Liver (tissue), 9 donors: ENCODE results near the gene MAPKAP1. TPM values are rescaled to one million over a fixed set of nuclear protein-coding genes. Genes with fewer than 3 reads are reported as not detected.

Experiments
- DNase-seq: peaks from one replicate; pipeline ENCODE4 v3.0.0-alpha.2; 2017; ENCODE audit warnings: low spot score
- H3K27ac ChIP-seq, 2 donors: one replicate each; pipeline ENCODE4 v1.7.0; 2013; ENCODE audit warnings: inconsistent platforms in 2 of 2, low read length in 2 of 2, control low read depth in 1 of 2, low read depth in 1 of 2, mild to moderate bottlenecking in 1 of 2
- H3K27me3 ChIP-seq, 4 donors: one replicate each; pipeline versions ENCODE4 v1.6.1 to v1.7.0; 2013; ENCODE audit warnings: low read length in 3 of 4, inconsistent platforms in 1 of 4, mild to moderate bottlenecking in 1 of 4, moderate library complexity in 1 of 4; ENCODE audit not compliant: control insufficient read depth in 4 of 4, insufficient read depth in 4 of 4
- H3K36me3 ChIP-seq, 4 donors: one replicate each; pipeline versions ENCODE4 v1.6.1 to v1.7.0; 2013; ENCODE audit warnings: low read length in 3 of 4, mild to moderate bottlenecking in 3 of 4, low read depth in 1 of 4, moderate library complexity in 1 of 4; ENCODE audit not compliant: control insufficient read depth in 4 of 4, insufficient read depth in 3 of 4
- H3K4me1 ChIP-seq, 4 donors: one replicate each; pipeline versions ENCODE4 v1.6.1 to v1.7.0; 2013; ENCODE audit warnings: low read length in 3 of 4, mild to moderate bottlenecking in 3 of 4, moderate library complexity in 1 of 4; ENCODE audit not compliant: control insufficient read depth in 4 of 4, insufficient read depth in 4 of 4
- H3K4me3 ChIP-seq, 3 donors: one replicate each; pipeline versions ENCODE4 v1.6.1 to v1.7.0; 2013; ENCODE audit warnings: low read length in 3 of 3, control low read depth in 1 of 3, low read depth in 1 of 3, mild to moderate bottlenecking in 1 of 3
- H3K9ac ChIP-seq, 2 donors: one replicate each; pipeline ENCODE4 v1.7.0; 2013; ENCODE audit warnings: low read length in 2 of 2, mild to moderate bottlenecking in 2 of 2, moderate library complexity in 2 of 2, control low read depth in 1 of 2, low read depth in 1 of 2
- H3K9me3 ChIP-seq, 4 donors: one replicate each; pipeline versions ENCODE4 v1.6.1 to v1.7.0; 2013; ENCODE audit warnings: low read length in 3 of 4; ENCODE audit not compliant: control insufficient read depth in 4 of 4
- EGR1 ChIP-seq, 2 donors: IDR thresholded peaks; 2 replicates each; pipeline ENCODE4 v1.6.1; 2016 to 2018; ENCODE audit warnings: antibody characterized with exemption in 2 of 2, low read depth in 2 of 2
- FOXA1 ChIP-seq: IDR thresholded peaks from 2 replicates; pipeline ENCODE4 v1.6.1; 2016; ENCODE audit warnings: antibody characterized with exemption
- HNF4A ChIP-seq, 2 donors: conservative IDR thresholded peaks; 2 replicates each; pipeline ENCODE4 v1.6.1; 2016; ENCODE audit warnings: antibody characterized with exemption in 2 of 2, mild to moderate bottlenecking in 2 of 2
- JUND ChIP-seq, 2 donors: IDR thresholded peaks; 2 replicates each; pipeline ENCODE4 v1.6.1; 2016; ENCODE audit warnings: antibody characterized with exemption in 2 of 2
- RAD21 ChIP-seq, 2 donors: IDR thresholded peaks; 2 replicates each; pipeline ENCODE4 v1.6.1; 2016; ENCODE audit warnings: antibody characterized with exemption in 2 of 2, mild to moderate bottlenecking in 2 of 2
- SP1 ChIP-seq: IDR thresholded peaks from 2 replicates; pipeline ENCODE4 v1.6.1; 2018; ENCODE audit warnings: antibody characterized with exemption, mild to moderate bottlenecking
- TAF1 ChIP-seq: conservative IDR thresholded peaks from 2 replicates; pipeline ENCODE4 v1.6.1; 2016; ENCODE audit warnings: antibody characterized with exemption, mild to moderate bottlenecking
- YY1 ChIP-seq: IDR thresholded peaks from 2 replicates; pipeline ENCODE4 v1.6.1; 2016; ENCODE audit warnings: antibody characterized with exemption, mild to moderate bottlenecking
- WGBS: extraction: QIAGEN DNeasy Blood & Tissue Kit; methylation state at CpG from one replicate; pipeline ENCODE4 v1.1.7; 2013; 5-methylcytosine and 5-hydroxymethylcytosine counted together
- polyA plus RNA-seq, 2 donors: library from polyadenylated mRNA; stranded (reverse) in 1 of 2; unstranded in 1 of 2; fragments of 200-250 nt in 1 of 2; fragments of >200 nt in 1 of 2; fragmentation: Nextera tagmentation in 1 of 2; extraction: Ambion mirVana in 1 of 2; gene quantifications; one replicate each; pipeline versions ENCODE4 v1.2.1 to v1.2.3, GENCODE V29; 2013 to 2015
- total RNA-seq, 2 donors: library from RNA; depleted of rRNA; stranded (reverse); fragments of >200 nt; gene quantifications; one replicate each; pipeline ENCODE4 v1.2.3, GENCODE V29; 2014
- TF ChIP-seq, protein P1 (sequence below): IDR thresholded peaks from 2 replicates; pipeline ENCODE4 v1.6.1; 2016; ENCODE audit warnings: antibody characterized with exemption, mild to moderate bottlenecking
- TF ChIP-seq, protein P2 (sequence below): fragments of 150-350 bp; IDR thresholded peaks from 2 replicates; pipeline ENCODE4 v1.5.1; 2017; ENCODE audit warnings: improper control_type of control experiment, low read depth, low read length; ENCODE audit not compliant: missing input control
- TF ChIP-seq, protein P3 (sequence below): IDR thresholded peaks from 2 replicates; pipeline ENCODE4 v1.6.1; 2016; ENCODE audit warnings: antibody characterized with exemption
- donor health status: healthy.
- donor health status: healthy.
- donor health status: healthy.
- donor health status: healthy.
- donor health status: healthy.

MAPKAP1 gene
- total and polyA plus RNA-seq, 4 donors, result 23.6 to 55.9 (median 32.7) TPM

DNA sequence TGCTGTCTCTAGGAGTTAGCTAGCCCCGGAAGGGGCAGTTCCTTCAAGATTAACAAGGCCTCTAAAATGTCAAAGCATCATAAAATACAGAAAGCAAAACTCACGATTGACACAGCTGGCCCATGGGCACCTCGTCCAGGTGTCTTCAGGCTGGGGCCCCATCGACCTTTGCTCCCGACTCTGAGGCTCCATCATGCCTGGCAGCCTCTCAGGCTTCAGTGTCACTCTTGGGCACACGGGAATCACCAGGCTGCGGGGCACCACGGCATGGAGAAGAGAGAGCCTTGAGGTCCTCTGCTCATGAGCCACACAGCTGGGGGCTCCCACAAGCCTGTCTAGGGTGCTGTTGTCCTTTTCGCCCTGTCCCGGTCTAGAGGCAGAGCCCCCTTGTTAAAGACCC lies 284.2 kb downstream of the MAPKAP1 start:
- 86% methylated on average over 10 of the region's 10 CpGs for WGBS
- no peak for DNase-seq
- H3K27ac ChIP-seq, result no peak overlapping the region
- H3K4me1 ChIP-seq, result no peaks in the 10 kb centered on the region
- H3K9me3 ChIP-seq, result no peaks in the 10 kb centered on the region
- H3K27me3 ChIP-seq, result no peaks in the 10 kb centered on the region
- TF ChIP-seq FOXA1 (no peak), EGR1 (IDR thresholded peaks at IDR 0.05; ENCODE audit: low read depth in 2 of 2) (no peak)
- TF ChIP-seq, protein P1, sequence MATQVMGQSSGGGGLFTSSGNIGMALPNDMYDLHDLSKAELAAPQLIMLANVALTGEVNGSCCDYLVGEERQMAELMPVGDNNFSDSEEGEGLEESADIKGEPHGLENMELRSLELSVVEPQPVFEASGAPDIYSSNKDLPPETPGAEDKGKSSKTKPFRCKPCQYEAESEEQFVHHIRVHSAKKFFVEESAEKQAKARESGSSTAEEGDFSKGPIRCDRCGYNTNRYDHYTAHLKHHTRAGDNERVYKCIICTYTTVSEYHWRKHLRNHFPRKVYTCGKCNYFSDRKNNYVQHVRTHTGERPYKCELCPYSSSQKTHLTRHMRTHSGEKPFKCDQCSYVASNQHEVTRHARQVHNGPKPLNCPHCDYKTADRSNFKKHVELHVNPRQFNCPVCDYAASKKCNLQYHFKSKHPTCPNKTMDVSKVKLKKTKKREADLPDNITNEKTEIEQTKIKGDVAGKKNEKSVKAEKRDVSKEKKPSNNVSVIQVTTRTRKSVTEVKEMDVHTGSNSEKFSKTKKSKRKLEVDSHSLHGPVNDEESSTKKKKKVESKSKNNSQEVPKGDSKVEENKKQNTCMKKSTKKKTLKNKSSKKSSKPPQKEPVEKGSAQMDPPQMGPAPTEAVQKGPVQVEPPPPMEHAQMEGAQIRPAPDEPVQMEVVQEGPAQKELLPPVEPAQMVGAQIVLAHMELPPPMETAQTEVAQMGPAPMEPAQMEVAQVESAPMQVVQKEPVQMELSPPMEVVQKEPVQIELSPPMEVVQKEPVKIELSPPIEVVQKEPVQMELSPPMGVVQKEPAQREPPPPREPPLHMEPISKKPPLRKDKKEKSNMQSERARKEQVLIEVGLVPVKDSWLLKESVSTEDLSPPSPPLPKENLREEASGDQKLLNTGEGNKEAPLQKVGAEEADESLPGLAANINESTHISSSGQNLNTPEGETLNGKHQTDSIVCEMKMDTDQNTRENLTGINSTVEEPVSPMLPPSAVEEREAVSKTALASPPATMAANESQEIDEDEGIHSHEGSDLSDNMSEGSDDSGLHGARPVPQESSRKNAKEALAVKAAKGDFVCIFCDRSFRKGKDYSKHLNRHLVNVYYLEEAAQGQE, result no peak
- TF ChIP-seq, protein P2, sequence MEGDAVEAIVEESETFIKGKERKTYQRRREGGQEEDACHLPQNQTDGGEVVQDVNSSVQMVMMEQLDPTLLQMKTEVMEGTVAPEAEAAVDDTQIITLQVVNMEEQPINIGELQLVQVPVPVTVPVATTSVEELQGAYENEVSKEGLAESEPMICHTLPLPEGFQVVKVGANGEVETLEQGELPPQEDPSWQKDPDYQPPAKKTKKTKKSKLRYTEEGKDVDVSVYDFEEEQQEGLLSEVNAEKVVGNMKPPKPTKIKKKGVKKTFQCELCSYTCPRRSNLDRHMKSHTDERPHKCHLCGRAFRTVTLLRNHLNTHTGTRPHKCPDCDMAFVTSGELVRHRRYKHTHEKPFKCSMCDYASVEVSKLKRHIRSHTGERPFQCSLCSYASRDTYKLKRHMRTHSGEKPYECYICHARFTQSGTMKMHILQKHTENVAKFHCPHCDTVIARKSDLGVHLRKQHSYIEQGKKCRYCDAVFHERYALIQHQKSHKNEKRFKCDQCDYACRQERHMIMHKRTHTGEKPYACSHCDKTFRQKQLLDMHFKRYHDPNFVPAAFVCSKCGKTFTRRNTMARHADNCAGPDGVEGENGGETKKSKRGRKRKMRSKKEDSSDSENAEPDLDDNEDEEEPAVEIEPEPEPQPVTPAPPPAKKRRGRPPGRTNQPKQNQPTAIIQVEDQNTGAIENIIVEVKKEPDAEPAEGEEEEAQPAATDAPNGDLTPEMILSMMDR, result no peak
- no peak overlapping the region for H3K9ac ChIP-seq
- no peak overlapping the region for H3K4me3 ChIP-seq
- no peaks in the 10 kb centered on the region for H3K36me3 ChIP-seq

DNA sequence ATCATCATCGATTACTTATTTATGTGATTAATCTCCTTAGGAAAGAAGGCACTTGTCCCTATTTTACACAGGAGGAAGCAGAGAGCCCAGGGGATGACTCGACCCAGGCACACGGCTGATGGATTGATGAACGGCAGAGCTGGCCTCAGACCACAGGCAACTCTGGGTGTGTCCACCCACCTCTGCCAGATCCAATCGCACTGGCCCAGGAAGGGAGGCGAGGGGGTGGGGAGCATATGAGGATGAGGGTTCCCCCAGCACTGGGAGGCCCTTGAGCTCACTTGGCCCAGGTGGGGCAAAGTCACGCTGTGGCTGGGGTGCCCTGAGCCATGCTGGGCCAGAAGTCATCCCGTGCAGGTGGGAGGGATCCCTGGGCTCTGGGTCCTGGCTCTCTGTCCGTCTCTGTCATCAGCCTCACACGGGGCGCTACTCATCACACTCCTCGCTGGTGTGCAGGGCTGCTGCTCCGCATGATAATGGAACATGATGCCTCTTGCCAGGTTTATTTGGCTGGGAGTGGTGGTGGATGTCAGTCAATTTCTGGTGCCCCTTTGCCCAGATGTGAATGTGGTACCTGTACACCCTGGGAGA lies 285.3 kb downstream of the MAPKAP1 start:
- TF ChIP-seq TAF1 (no peak), YY1 (no peak), RAD21 (IDR thresholded peaks at IDR 0.05) (no peak), JUND (IDR thresholded peaks at IDR 0.05) (no peak), SP1 (no peak), EGR1 (IDR thresholded peaks at IDR 0.05; ENCODE audit: low read depth in 2 of 2) (no peak), HNF4A (conservative IDR thresholded peaks at IDR 0.05) (no peak)
- TF ChIP-seq, protein P3, sequence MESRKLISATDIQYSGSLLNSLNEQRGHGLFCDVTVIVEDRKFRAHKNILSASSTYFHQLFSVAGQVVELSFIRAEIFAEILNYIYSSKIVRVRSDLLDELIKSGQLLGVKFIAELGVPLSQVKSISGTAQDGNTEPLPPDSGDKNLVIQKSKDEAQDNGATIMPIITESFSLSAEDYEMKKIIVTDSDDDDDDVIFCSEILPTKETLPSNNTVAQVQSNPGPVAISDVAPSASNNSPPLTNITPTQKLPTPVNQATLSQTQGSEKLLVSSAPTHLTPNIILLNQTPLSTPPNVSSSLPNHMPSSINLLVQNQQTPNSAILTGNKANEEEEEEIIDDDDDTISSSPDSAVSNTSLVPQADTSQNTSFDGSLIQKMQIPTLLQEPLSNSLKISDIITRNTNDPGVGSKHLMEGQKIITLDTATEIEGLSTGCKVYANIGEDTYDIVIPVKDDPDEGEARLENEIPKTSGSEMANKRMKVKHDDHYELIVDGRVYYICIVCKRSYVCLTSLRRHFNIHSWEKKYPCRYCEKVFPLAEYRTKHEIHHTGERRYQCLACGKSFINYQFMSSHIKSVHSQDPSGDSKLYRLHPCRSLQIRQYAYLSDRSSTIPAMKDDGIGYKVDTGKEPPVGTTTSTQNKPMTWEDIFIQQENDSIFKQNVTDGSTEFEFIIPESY, result no peak
- TF ChIP-seq, protein P2, result no peak
- TF ChIP-seq, protein P1, result no peak
- H3K9ac ChIP-seq, result no peak overlapping the region
- H3K27ac ChIP-seq, result no peak overlapping the region
- DNase-seq, result no peak
- no peaks in the 10 kb centered on the region for H3K9me3 ChIP-seq
- H3K36me3 ChIP-seq, result no peaks in the 10 kb centered on the region
- H3K4me3 ChIP-seq, result no peak overlapping the region
- WGBS, result 89% methylated on average over 13 of the region's 13 CpGs
- no peaks in the 10 kb centered on the region for H3K4me1 ChIP-seq
- no peaks in the 10 kb centered on the region for H3K27me3 ChIP-seq
